Activated CD4-positive, alpha-beta T cell treated with anti-CD3 and anti-CD28 coated beads for 36 hours (primary cell): Measurements from ENCODE around the gene CHRNA10. TPM values are rescaled to one million over a fixed set of nuclear protein-coding genes. Genes with fewer than 3 reads are reported as not detected.

ENCODE experiments used
- ATAC-seq: fragments of 200-7000 bp; cut with Tn5 transposase; one replicate; pipeline ENCODE4 v1.10.0; 2021; ENCODE audit warnings: mild to moderate bottlenecking, moderate library complexity
- CTCF ChIA-PET: fragments of 350-600 bp; sonication (Branson Sonifier 250); formaldehyde crosslinking; loops from one replicate; lab custom pipeline; 2021; ENCODE audit warnings: antibody characterized with exemption; lab: Charles Lee
- POLR2A ChIA-PET: fragments of 350-600 bp; sonication (Branson Sonifier 250); formaldehyde crosslinking; loops from one replicate; lab custom pipeline; 2021; ENCODE audit warnings: antibody characterized with exemption, inconsistent platforms; lab: Charles Lee
- DNase-seq: peaks from one replicate; pipeline ENCODE4 v3.0.0-alpha.2; 2020
- H3K27ac Mint-ChIP-seq: one replicate; pipeline ENCODE4 v1.8.0; 2021; ENCODE audit warnings: mixed read lengths
- H3K27me3 Mint-ChIP-seq: one replicate; pipeline ENCODE4 v1.8.0; 2021; ENCODE audit warnings: mixed read lengths
- H3K36me3 Mint-ChIP-seq: one replicate; pipeline ENCODE4 v1.8.0; 2021; ENCODE audit warnings: low read depth, mixed read lengths
- H3K4me1 Mint-ChIP-seq: one replicate; pipeline ENCODE4 v1.8.0; 2021; ENCODE audit warnings: mixed read lengths
- H3K4me3 Mint-ChIP-seq: one replicate; pipeline ENCODE4 v1.8.0; 2021; ENCODE audit warnings: mild to moderate bottlenecking, moderate library complexity, mixed read lengths
- H3K9me3 Mint-ChIP-seq: one replicate; pipeline ENCODE4 v1.8.0; 2021; ENCODE audit warnings: low read depth, mixed read lengths
- intact Hi-C, 2 experiments: fragments of 100-400 bp; cut with DNase I in 1 of 2; cut with micrococcal nuclease in 1 of 2; formaldehyde crosslinking; loops; one replicate each; pipeline versions ENCODE4 v1.14.2 to v1.15.1; 2022 to 2024; cut with DNase I, micrococcal nuclease
- total RNA-seq, 2 experiments: library from RNA; stranded (reverse); gene quantifications; one replicate each; pipeline ENCODE4 v1.2.3, GENCODE V29; 2021

CHRNA10 gene
- total RNA-seq, 2 experiments from 2014 or later, result 0.91 to 1.1 TPM

GRCh38 chr11:3626250-3626960, 44.8 kb downstream of the CHRNA10 start:
- H3K27ac Mint-ChIP-seq, result no peak overlapping the region
- ATAC-seq (no peak), DNase-seq (peak; percentile 37)
- intact Hi-C loops, result no loop called here
- no peaks in the 10 kb centered on the region for H3K27me3 Mint-ChIP-seq
- peaks cover 7% of the 10 kb centered on the region for H3K4me1 Mint-ChIP-seq
- no peaks in the 10 kb centered on the region for H3K9me3 Mint-ChIP-seq
- H3K36me3 Mint-ChIP-seq, result no peaks in the 10 kb centered on the region
- CTCF ChIA-PET, result interaction anchor here (0.9 kb wide), 1 partner anchor 17 kb away, joined by 3 read pairs; no protein-coding TSS in a partner anchor
- H3K4me3 Mint-ChIP-seq, result no peak overlapping the region
- POLR2A ChIA-PET, result no interaction called here

- ATAC-seq (no peak), DNase-seq (no peak)
- H3K27ac Mint-ChIP-seq, result no peak overlapping the region
- CTCF ChIA-PET, result interaction anchor here (0.6 to 1.1 kb wide), 3 partner anchors 9 to 121 kb away, joined by 3 to 5 read pairs (median 3); no protein-coding TSS in a partner anchor
- no peaks in the 10 kb centered on the region for H3K9me3 Mint-ChIP-seq
- POLR2A ChIA-PET, result no interaction called here
- no peak overlapping the region for H3K4me3 Mint-ChIP-seq
- H3K4me1 Mint-ChIP-seq, result peaks cover 7% of the 10 kb centered on the region
- intact Hi-C loops, result no loop called here
- no peaks in the 10 kb centered on the region for H3K27me3 Mint-ChIP-seq
- no peaks in the 10 kb centered on the region for H3K36me3 Mint-ChIP-seq
Observed at GRCh38 chr11:3623767-3624458, 47.3 kb downstream of the CHRNA10 start.

GRCh38 chr11:3623121-3623520, 48.1 kb downstream of the CHRNA10 start:
- DNase-seq (no peak), ATAC-seq (no peak)
- H3K9me3 Mint-ChIP-seq, result no peaks in the 10 kb centered on the region
- H3K36me3 Mint-ChIP-seq, result no peaks in the 10 kb centered on the region
- H3K27ac Mint-ChIP-seq, result no peak overlapping the region
- ChIA-PET CTCF (interaction anchor here (1.1 kb wide), 1 partner anchor 13 kb away, joined by 5 read pairs; no protein-coding TSS in a partner anchor), POLR2A (no interaction called here)
- peaks cover 7% of the 10 kb centered on the region for H3K4me1 Mint-ChIP-seq
- intact Hi-C loops, result no loop called here
- no peak overlapping the region for H3K4me3 Mint-ChIP-seq
- H3K27me3 Mint-ChIP-seq, result no peaks in the 10 kb centered on the region

GRCh38 chr11:3622521-3622920, 48.7 kb downstream of the CHRNA10 start:
- Mint-ChIP-seq H3K27me3 (no peaks in the 10 kb centered on the region), H3K9me3 (no peaks in the 10 kb centered on the region), H3K36me3 (no peaks in the 10 kb centered on the region), H3K4me1 (peaks cover 7% of the 10 kb centered on the region), H3K27ac (no peak overlapping the region), H3K4me3 (no peak overlapping the region)
- CTCF ChIA-PET, result no interaction called here
- intact Hi-C loops, result no loop called here
- no peak for DNase-seq
- POLR2A ChIA-PET, result no interaction called here
- ATAC-seq, result no peak

- ATAC-seq (no peak), DNase-seq (no peak)
- no peaks in the 10 kb centered on the region for H3K9me3 Mint-ChIP-seq
- H3K4me1 Mint-ChIP-seq, result peaks cover 13% of the 10 kb centered on the region
- ChIA-PET CTCF (interaction anchor here (0.8 to 1.7 kb wide), 3 partner anchors 8 to 66 kb away, joined by 3 to 8 read pairs (median 3); no protein-coding TSS in a partner anchor), POLR2A (no interaction called here)
- H3K4me3 Mint-ChIP-seq, result no peak overlapping the region
- intact Hi-C loops, result no loop called here
- H3K27ac Mint-ChIP-seq, result no peak overlapping the region
- no peaks in the 10 kb centered on the region for H3K36me3 Mint-ChIP-seq
- no peaks in the 10 kb centered on the region for H3K27me3 Mint-ChIP-seq
Observed at GRCh38 chr11:3617990-3618389, 53.2 kb downstream of the CHRNA10 start.

GRCh38 chr11:3616721-3617460, 54.3 kb downstream of the CHRNA10 start:
- Mint-ChIP-seq H3K36me3 (no peaks in the 10 kb centered on the region), H3K27me3 (no peaks in the 10 kb centered on the region), H3K27ac (no peak overlapping the region), H3K9me3 (no peaks in the 10 kb centered on the region), H3K4me3 (no peak overlapping the region), H3K4me1 (peaks cover 13% of the 10 kb centered on the region)
- POLR2A ChIA-PET, result no interaction called here
- CTCF ChIA-PET, result interaction anchor here (0.6 kb wide), 1 partner anchor 156 kb away, joined by 4 read pairs; no protein-coding TSS in a partner anchor
- no peak for DNase-seq
- no peak for ATAC-seq
- intact Hi-C loops, result no loop called here

GRCh38 chr11:3615998-3616397, 55.2 kb downstream of the CHRNA10 start:
- POLR2A ChIA-PET, result no interaction called here
- intact Hi-C loops, result no loop called here
- no peaks in the 10 kb centered on the region for H3K36me3 Mint-ChIP-seq
- no peak overlapping the region for H3K4me3 Mint-ChIP-seq
- no peaks in the 10 kb centered on the region for H3K9me3 Mint-ChIP-seq
- DNase-seq (no peak), ATAC-seq (no peak)
- H3K27ac Mint-ChIP-seq, result no peak overlapping the region
- H3K27me3 Mint-ChIP-seq, result no peaks in the 10 kb centered on the region
- H3K4me1 Mint-ChIP-seq, result peaks cover 13% of the 10 kb centered on the region
- CTCF ChIA-PET, result no interaction called here

Other genes with a start within 250 kb of the CHRNA10 start
- under 1 TPM in 1 of 2 experiments, not detected in 1; 0.23 TPM for gene ART5, start 29.4 kb downstream of the CHRNA10 start, total RNA-seq
- gene ART1, start 26.3 kb downstream of the CHRNA10 start, total RNA-seq, result not detected
- 100 to 1,000 TPM in 1 of 2 experiments, 10 to 100 TPM in 1; 96.0 to 134 TPM for gene NUP98, start 126.2 kb upstream of the CHRNA10 start, total RNA-seq
- 10 to 100 TPM; 33.6 to 39.2 TPM for gene PGAP2, start 137.2 kb upstream of the CHRNA10 start, total RNA-seq
- 100 to 1,000 TPM; 157 to 180 TPM for gene RHOG, start 169.6 kb upstream of the CHRNA10 start, total RNA-seq
- 10 to 100 TPM; 60.0 to 62.6 TPM for gene STIM1, start 184.3 kb upstream of the CHRNA10 start, total RNA-seq